Spinal cord (tissue), 10 donors: Measurements from ENCODE around the gene TMTC2. TPM values are rescaled to one million over a fixed set of nuclear protein-coding genes. Genes with fewer than 3 reads are reported as not detected.
A peak's percentile ranks its signal among the peaks of the same experiment; 100 is the strongest.

ENCODE experiments used
- DNase-seq, 6 donors: peaks; one replicate each; pipeline versions ENCODE4 v3.0.0 to v3.0.0-alpha.2; 2013 to 2015; ENCODE audit warnings: low spot score in 6 of 6, low read depth in 4 of 6
- H3K27ac ChIP-seq: one replicate; pipeline ENCODE4 v1.5.1; 2013; ENCODE audit warnings: low read depth, low read length, control low read depth
- H3K27me3 ChIP-seq: one replicate; pipeline ENCODE4 v1.6.1; 2013; ENCODE audit warnings: low read length; ENCODE audit not compliant: control insufficient read depth, insufficient read depth
- H3K36me3 ChIP-seq: one replicate; pipeline ENCODE4 v1.6.1; 2013; ENCODE audit warnings: low read length; ENCODE audit not compliant: control insufficient read depth, insufficient read depth
- H3K4me1 ChIP-seq: one replicate; pipeline ENCODE4 v1.6.1; 2013; ENCODE audit warnings: low read length; ENCODE audit not compliant: control insufficient read depth, insufficient read depth
- H3K4me3 ChIP-seq: one replicate; pipeline ENCODE4 v1.5.1; 2013; ENCODE audit warnings: low read depth, low read length, control low read depth
- H3K9me3 ChIP-seq: one replicate; pipeline ENCODE4 v1.6.1; 2013; ENCODE audit warnings: low read length; ENCODE audit not compliant: control insufficient read depth, insufficient read depth
- WGBS: methylation state at CpG from one replicate; pipeline ENCODE4 v1.1.5; 2013; ENCODE audit warnings: missing lambda C conversion rate; ENCODE audit not compliant: insufficient coverage; 5-methylcytosine and 5-hydroxymethylcytosine counted together
- long read RNA-seq, 4 donors: transcript quantifications; one replicate each; lab custom pipeline, GENCODE V29; 2026
- polyA plus RNA-seq, 2 donors: library from polyadenylated mRNA; unstranded; fragments of 120-200 nt; gene quantifications; one replicate each; pipeline ENCODE4 v1.2.1, GENCODE V29; 2013; ENCODE audit not compliant: insufficient read length in 2 of 2
- total RNA-seq, 2 donors: library from RNA; depleted of rRNA in 1 of 2; stranded (reverse); fragments of 120-200 nt in 1 of 2; fragments of >200 nt in 1 of 2; gene quantifications; one replicate each; pipeline versions ENCODE4 v1.2.3 to v1.2.4, GENCODE V29; 2013 to 2014
- donor health status: healthy.

The TMTC2 gene
- total RNA-seq (10 to 100 TPM; 23.6 to 37.1 TPM), polyA plus RNA-seq (10 to 100 TPM; 21.1 to 31.9 TPM)
- long read RNA-seq, donor 1, full-length matches to known transcripts: 2 of 8 reads
- long read RNA-seq, donor 1, partial matches to known transcripts: 6 of 8 reads
- long read RNA-seq, donor 1, other reads (novel, unspliced or antisense): 0 of 8 reads
- long read RNA-seq, donor 2, full-length matches to known transcripts: 1 of 1 reads
- long read RNA-seq, donor 2, partial matches to known transcripts: 0 of 1 reads
- long read RNA-seq, donor 2, other reads (novel, unspliced or antisense): 0 of 1 reads
- long read RNA-seq, donor 3, partial matches to known transcripts: 10 of 11 reads
- long read RNA-seq, donor 3, other reads (novel, unspliced or antisense): 0 of 11 reads
- long read RNA-seq, donor 4, partial matches to known transcripts: 13 of 15 reads
- long read RNA-seq, donor 4, other reads (novel, unspliced or antisense): 0 of 15 reads

DNA sequence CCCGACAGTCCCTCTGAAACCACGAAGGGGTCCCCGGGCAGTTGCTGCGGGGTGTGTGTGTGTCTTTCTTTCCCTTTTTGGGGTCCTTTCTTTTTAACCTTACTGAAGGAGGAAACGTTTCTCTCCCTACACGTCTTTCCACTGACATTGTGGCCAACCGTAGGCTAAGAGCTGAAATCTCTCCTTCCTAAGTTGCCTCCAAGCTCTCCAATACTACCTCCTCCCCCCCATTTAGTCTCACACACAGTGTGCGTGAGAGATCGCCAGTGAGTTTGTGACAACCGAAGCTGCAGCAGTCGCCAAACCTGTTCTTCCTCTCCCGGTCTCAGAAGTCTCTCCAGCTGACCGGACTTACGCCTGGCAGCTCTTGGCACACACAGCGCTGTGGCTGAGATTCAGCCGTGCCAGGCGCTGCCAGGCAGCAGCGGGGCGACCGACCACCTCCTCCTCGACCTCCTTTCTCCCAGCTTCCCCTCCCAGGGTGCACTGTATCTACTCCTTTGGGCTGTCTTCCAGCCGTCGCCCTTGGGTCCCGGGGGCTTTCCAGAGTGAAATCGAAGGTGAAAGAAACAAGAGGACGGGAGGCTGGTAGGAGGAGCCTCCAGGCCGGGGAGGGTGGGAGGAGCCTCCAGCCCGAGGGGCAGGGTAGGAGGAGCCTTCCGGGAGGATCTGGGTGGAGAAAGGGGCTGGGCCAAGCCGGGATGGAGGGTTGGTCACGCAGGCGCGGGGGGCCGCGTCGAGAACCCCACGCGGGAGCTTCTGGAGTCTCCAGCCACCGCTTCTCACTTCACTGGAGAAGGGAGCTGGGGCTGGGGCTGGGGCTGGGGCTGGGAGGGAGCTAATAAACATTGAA is at the start of gene TMTC2:
TMTC2 (plus strand) TSS at position 739 of the 853 bp plus-strand sequence.
- Histone ChIP-seq H3K36me3 (no peaks in the 10 kb centered on the region), H3K27ac (peak within 1 kb of the TSS; percentile 96), H3K27me3 (no peaks in the 10 kb centered on the region), H3K4me3 (peak within 1 kb of the TSS; percentile 96), H3K4me1 (peaks cover 3% of the 10 kb centered on the region), H3K9me3 (no peaks in the 10 kb centered on the region)
- WGBS: 0% methylated on average over 35 of the region's 39 CpGs
- peak; percentile 87 to 98 (median 93) for DNase-seq

DNA sequence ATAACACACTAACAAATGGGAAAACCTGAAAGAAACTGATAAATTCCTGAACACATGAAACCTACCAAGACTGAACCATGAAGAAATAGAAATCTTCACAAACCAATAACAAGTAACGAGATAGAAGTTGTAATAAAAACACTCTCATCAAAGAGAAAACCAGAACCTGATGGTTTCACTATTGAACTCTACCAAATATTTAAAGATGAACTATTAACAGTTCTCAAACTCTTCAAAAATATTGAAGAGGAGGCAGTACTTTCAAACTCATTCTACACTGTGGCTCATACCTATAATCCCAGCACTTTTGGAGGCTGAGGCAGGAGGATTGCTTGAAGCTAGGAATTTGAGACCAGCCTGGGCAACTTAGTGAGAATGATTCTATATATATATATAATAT is 48.4 kb upstream of the TMTC2 start:
- Histone ChIP-seq H3K27me3 (no peaks in the 10 kb centered on the region), H3K36me3 (no peaks in the 10 kb centered on the region), H3K9me3 (peaks cover 4% of the 10 kb centered on the region), H3K4me1 (no peaks in the 10 kb centered on the region), H3K4me3 (no peak overlapping the region), H3K27ac (no peak overlapping the region)
- DNase-seq: no peak
- WGBS: no CpG with 5 or more reads among the region's 1 CpG

DNA sequence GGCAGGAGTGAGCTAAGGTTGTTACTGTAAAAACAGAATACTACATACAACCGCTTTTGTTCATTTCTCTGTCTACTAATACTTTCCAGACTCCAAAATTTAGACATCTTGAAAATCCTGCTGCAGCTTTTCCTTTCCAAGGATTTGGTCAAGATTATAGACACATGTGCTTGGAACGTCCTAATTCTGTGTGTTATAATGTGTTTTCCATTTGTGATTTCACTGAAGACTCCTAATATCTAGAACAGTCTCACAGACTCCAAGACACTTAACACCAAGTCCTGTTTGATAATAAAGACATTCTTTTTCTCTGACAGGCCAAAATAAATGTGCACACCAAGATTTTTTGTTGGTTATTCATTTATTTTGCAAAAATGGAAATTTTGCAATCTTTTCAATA is 41.8 kb upstream of the TMTC2 start:
- no peak overlapping the region for H3K27ac ChIP-seq
- no peaks in the 10 kb centered on the region for H3K36me3 ChIP-seq
- H3K27me3 ChIP-seq: no peaks in the 10 kb centered on the region
- H3K9me3 ChIP-seq: no peaks in the 10 kb centered on the region
- DNase-seq: no peak
- H3K4me3 ChIP-seq: no peak overlapping the region
- no CpG with 5 or more reads among the region's 2 CpGs for WGBS
- H3K4me1 ChIP-seq: no peaks in the 10 kb centered on the region

DNA sequence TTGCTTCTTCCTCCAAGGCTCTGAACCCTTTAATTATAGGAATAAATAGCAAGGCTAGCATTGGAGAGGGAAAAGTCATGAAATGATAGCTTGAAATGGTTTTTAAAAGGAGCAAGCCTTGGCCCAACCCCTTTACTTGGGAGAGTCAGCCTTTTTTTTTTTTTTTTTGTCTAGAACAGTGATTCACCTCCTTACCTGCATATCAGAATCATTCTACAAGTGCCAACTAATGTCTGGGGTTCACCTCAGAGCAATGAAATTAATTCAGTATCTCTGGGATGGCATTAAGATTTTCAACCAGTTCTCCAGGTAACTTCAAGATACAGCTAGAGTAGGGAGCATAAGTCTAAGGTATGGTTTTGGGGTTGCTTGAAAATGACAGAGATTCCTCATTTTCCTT is 41.3 kb upstream of the TMTC2 start:
- Histone ChIP-seq H3K36me3 (no peaks in the 10 kb centered on the region), H3K4me1 (no peaks in the 10 kb centered on the region), H3K4me3 (no peak overlapping the region), H3K27me3 (no peaks in the 10 kb centered on the region), H3K27ac (no peak overlapping the region), H3K9me3 (no peaks in the 10 kb centered on the region)
- no peak for DNase-seq

DNA sequence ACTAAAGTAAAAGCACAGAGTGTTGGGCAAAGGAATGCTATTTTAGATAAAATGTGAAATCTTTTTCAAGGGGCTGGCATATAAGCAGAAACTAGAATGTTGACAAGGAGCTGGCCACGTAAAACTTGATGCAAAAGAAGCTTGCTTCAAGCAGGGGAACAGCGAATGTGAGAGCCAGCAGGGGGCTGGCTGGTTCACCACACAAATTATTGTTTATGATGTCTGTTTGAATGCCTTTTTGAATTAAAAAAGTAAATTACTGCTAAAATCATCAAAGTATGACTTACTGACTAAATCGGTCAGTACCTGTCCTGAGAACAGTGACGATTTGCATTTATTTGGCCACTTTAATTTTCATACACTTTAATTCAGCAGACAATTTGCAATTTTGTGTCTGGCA is 38.9 kb upstream of the TMTC2 start:
- Histone ChIP-seq H3K4me3 (no peak overlapping the region), H3K9me3 (no peaks in the 10 kb centered on the region), H3K4me1 (no peaks in the 10 kb centered on the region), H3K36me3 (no peaks in the 10 kb centered on the region), H3K27ac (no peak overlapping the region), H3K27me3 (no peaks in the 10 kb centered on the region)
- 48% methylated on average over 2 of the region's 4 CpGs for WGBS
- DNase-seq: no peak

DNA sequence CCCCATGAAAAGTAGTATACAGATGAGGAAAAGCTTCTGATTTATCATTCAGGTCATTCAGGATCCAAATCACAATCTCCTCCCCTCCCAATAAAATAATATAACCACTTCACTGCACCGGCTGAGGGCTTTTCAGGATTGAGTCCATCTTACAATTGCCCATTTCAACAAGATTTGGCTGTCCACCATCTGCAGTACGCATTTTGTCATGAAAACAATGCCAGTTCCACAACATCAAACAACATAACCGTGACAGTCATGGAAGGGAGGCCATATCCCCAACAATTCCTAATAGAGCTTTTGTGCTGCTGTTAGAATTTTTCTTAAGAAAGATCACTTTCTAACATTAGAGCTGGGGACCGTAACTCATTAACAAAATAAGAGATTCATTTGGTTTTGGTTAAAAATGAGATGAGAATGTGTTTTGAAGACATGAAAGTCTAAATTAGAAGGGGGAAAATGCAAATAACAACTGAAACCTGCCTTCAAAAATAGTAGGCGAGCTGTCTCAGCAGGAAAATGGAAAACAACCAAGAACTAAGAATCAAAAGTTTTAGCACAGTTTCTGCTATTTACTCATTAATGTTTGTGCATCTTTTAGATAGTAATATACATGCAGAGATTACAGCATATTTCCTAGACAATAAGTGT is 38.3 kb upstream of the TMTC2 start:
- no peak overlapping the region for H3K4me3 ChIP-seq
- WGBS: 20% methylated on average over 1 of the region's 5 CpGs
- no peaks in the 10 kb centered on the region for H3K4me1 ChIP-seq
- H3K36me3 ChIP-seq: no peaks in the 10 kb centered on the region
- H3K27me3 ChIP-seq: no peaks in the 10 kb centered on the region
- H3K9me3 ChIP-seq: no peaks in the 10 kb centered on the region
- H3K27ac ChIP-seq: no peak overlapping the region
- peak in 2 of 6 donors; percentile 27 to 29 for DNase-seq

DNA sequence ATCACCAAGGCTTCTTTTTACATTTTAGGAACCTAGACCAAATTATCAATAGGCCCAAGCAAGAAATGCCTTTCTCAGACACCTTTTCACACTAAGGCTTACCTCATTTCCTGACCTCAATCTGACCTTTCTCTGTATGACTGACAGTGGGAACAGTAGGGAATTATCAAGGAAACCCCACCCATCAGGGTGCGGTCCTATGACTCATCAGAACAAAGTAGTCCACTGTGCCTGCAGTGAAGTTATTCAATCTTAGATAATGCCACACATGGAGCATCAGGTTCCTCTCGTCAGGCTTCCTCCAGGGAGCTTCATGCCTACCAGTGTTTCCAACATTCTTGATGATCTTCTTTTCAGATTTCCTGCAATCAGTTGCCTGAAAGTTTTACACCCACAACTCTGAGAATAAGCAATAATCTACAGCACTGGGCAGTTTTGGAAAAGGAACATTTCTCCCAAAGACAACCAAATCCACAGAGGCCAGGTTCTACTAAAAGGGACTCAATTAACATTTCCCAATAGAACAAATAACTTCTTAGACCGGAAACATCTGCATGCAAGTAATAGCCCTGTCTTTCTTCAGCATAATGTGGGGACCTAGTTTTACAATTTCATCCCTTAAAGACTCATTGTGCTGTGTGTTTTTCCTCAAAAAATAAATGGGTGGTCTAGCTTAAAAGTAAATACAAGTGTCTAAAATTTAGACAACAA is 35.9 kb upstream of the TMTC2 start:
- Histone ChIP-seq H3K4me1 (no peaks in the 10 kb centered on the region), H3K27ac (no peak overlapping the region), H3K36me3 (no peaks in the 10 kb centered on the region), H3K4me3 (no peak overlapping the region), H3K27me3 (no peaks in the 10 kb centered on the region), H3K9me3 (no peaks in the 10 kb centered on the region)
- no peak for DNase-seq
- WGBS: 62% methylated on average over 2 of the region's 3 CpGs

DNA sequence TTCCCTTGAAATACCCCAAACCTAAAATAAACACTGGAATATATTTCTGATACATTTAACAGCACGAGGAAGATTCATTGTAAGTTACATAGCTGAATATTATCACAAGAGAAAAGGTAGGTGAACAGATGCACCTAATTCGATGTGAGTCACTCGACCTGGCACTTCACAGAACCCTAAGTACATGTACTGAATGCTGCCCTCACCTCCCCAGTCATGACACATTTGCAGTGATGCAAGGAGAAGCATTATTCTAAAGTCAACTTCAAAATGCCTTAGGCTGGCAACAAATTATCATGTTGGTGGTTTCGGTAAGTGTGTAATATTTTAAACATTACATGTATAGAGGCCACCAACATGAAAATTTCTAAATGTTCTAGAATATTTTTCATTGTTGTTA is 35.2 kb upstream of the TMTC2 start:
- Histone ChIP-seq H3K27ac (no peak overlapping the region), H3K9me3 (no peaks in the 10 kb centered on the region), H3K36me3 (no peaks in the 10 kb centered on the region), H3K27me3 (no peaks in the 10 kb centered on the region), H3K4me1 (no peaks in the 10 kb centered on the region), H3K4me3 (no peak overlapping the region)
- WGBS: no CpG with 5 or more reads among the region's 4 CpGs
- DNase-seq: no peak

DNA sequence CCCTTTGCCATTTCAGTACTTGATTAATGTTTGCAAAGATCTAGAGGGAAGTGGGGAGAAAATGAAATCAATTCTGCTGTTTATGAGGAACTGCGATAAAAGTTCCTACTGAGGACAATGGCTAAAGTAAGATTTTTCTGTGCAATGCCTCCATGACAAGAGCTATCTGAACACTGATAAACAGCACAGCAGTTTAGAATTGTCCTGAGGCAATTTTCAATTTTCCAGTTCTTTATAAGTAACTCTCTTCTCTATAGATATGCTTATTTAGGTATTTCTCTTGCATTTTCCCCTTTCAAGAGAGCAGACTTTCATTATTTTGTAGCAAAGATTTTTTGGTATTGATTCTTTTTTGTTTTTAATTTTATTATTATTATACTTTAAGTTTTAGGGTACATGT is 34.6 kb upstream of the TMTC2 start:
- H3K36me3 ChIP-seq: no peaks in the 10 kb centered on the region
- no peak overlapping the region for H3K27ac ChIP-seq

More for the DNA sequence above, 34.6 kb upstream of the TMTC2 start:
- Histone ChIP-seq H3K27me3 (no peaks in the 10 kb centered on the region), H3K4me1 (no peaks in the 10 kb centered on the region), H3K4me3 (no peak overlapping the region), H3K9me3 (no peaks in the 10 kb centered on the region)
- no CpG with 5 or more reads among the region's 1 CpG for WGBS
- DNase-seq: no peak
